Liver (tissue), 2 donors: ENCODE results near the gene LRRK1.

Experiments used
- MAX ChIP-seq: IDR thresholded peaks from 2 replicates; pipeline ENCODE4 v1.6.1; 2016; ENCODE audit warnings: antibody characterized with exemption
- RAD21 ChIP-seq, 2 donors: IDR thresholded peaks; 2 replicates each; pipeline ENCODE4 v1.6.1; 2016; ENCODE audit warnings: antibody characterized with exemption in 2 of 2, mild to moderate bottlenecking in 2 of 2
- RXRA ChIP-seq, 2 donors: IDR thresholded peaks; 2 replicates each; pipeline ENCODE4 v1.6.1; 2017 to 2018; ENCODE audit warnings: antibody characterized with exemption in 2 of 2, mild to moderate bottlenecking in 1 of 2
- donor health status: healthy.

GRCh38 chr15:101029971-101030661 is 111.0 kb downstream of the LRRK1 start:
- TF ChIP-seq RXRA (IDR thresholded peaks at IDR 0.05) (no peak), MAX (no peak), RAD21 (IDR thresholded peaks at IDR 0.05) (no peak)
